ENCODE measurements around the gene IZUMO4.

DNA sequence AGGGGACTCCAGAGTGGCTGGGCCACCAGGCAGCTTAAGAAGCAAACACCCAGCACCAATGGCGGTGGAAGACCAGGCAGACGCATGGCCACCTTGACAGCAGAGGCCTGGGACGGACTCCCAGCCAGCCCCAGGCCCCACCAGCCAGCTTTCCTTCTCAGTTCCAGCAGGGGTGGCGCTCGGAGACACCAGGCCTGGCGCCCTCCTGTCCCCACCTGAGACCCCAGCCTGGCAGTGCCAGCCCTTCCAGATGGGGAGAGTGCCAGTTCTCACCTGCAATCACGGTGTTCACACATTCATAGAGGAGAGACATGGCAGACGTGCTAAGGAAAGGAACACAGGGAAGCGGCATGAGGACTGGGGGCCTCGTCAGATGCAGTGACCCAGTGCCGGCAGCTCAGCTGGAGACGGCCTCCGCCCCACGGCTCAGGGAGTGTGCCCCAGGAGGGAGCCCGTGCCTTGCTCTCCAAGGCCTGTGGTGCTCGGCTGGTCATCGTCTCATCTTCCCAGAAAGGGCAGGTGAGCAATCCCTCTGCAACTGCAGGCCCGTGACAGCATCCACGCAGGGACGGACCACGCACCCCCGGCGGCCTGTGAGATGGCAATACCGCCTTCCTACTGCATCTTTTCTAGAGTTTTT lies 30.3 kb downstream of the IZUMO4 start:
- TF ChIP-seq CTCF (IDR thresholded peaks at IDR 0.05) (no peak), POLR2A (IDR thresholded peaks at IDR 0.05) (no peak), POLR2AphosphoS5 (IDR thresholded peaks at IDR 0.05) (no peak), EP300 (IDR thresholded peaks at IDR 0.05) (no peak)
